Activated CD8-positive, alpha-beta memory T cell treated with anti-CD3 and anti-CD28 coated beads for 24 hours (primary cell): ENCODE data around the gene FXYD2.

ENCODE experiments used
- DNase-seq: peaks from one replicate; pipeline ENCODE4 v3.0.0-alpha.2; 2020

The FXYD2 gene

DNA sequence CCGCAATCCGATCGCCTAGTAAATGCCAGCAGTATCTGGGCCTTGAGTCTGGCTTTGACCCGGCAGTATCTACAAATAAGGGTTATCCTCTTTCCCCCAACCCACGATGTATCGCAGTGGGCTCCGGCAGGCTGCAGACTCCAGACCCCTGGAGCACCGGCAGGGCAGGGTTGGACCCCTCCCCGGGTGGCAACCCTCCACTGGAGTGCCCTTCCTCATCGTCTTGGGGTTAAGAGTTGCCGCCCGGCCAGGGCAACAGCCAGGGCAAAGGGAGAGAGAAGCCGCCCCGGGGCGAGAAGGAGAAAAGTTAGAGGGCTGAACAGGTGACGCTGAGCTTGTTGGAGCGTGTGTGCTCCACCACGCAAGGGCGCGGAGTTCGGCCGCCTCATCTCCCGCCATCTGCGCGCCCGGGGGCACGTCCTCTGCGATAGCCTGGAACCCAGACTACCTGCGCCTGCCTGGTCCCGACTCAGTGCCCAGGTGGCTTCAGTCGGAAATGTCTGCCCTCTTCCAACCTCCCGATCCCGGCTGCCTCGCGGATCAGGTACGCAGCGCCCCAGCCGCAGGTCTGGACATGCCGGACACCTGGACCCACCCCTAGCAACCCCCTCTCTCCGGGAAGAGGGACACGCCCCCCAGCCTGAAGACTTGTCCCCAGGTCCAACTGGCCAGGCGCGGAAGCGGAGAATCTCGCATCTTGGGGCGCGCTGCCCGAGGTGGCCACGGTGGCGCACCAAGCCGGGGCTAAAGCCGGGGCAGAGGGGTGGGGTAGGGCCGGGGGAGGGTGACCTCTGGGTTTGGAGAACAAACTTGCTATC, 28.7 kb downstream of the FXYD2 start:
- DNase-seq, result no peak

DNA sequence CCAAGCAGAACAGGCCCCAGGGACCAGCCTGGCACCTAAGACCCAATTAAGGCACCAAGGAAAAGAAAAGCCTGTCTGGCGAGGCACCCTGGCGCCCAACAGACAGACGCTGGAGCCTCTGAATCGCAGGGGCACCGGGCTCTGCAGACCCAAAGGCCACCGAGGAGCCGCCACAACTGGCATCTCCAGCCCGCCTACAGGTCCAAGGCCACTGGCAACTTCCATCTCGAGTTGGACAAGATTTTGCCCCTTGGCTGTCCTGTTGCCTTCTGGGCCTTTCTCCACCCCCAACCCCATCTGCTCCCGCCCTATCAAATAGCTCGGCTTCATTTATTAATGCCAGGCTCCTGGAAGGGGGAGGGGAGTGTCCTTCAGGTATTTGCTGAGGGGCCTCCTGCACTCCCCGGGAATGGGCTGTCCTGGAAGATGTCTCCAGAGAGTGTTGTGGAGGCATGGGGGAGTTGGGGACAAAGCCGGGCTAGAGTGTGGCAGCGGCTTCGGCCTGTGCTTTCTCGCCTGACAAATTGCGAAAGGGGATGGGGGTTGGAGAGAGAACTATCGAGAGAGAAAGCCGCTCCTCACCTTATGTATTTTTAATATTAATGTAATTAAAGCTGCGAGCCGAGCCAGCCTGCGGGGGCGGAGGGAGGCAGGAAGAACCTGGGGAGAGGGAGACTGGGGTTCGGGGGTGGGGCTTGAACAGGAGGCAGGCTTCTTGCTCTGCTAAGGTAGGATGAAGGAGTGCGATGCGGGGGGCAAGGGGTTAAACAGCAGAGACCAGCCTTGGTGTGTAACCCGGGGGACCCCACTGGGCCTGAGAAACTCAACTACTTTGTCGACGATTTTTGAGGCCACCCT, 29.5 kb downstream of the FXYD2 start:
- no peak for DNase-seq

GRCh38 chr11:117794135-117794534, 30.4 kb downstream of the FXYD2 start:
- no peak for DNase-seq

- no peak for DNase-seq
Observed at GRCh38 chr11:117793583-117793982, 31.0 kb downstream of the FXYD2 start.

- no peak for DNase-seq
Observed at GRCh38 chr11:117792992-117793391, 31.6 kb downstream of the FXYD2 start.

- no peak for DNase-seq
Observed at GRCh38 chr11:117792241-117792640, 32.3 kb downstream of the FXYD2 start.

- no peak for DNase-seq
Observed at GRCh38 chr11:117790279-117790678, 34.3 kb downstream of the FXYD2 start.

DNA sequence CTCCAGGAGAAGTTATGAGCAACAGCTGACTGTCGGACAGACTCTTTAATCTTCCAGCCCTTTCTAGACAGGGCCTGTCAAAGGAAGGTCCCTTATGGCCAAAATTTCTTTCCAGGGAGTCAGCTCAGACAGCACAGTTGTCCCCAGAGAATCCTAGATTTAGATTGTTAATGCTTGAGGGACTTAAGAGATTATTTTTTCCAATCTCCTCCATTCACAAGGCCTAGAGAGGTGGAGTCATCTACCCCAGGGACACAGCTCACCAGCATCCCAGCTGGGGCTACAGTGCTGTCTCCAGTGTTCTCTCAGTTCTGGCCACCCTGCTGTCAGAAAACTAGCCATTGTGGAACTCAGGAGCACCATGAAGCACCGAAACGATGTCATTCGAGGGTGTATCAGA, 35.3 kb downstream of the FXYD2 start:
- no peak for DNase-seq

- DNase-seq, result no peak
Observed at GRCh38 chr11:117786135-117786870, 38.2 kb downstream of the FXYD2 start.

- no peak for DNase-seq
Observed at GRCh38 chr11:117782101-117782500, 42.4 kb downstream of the FXYD2 start.

DNA sequence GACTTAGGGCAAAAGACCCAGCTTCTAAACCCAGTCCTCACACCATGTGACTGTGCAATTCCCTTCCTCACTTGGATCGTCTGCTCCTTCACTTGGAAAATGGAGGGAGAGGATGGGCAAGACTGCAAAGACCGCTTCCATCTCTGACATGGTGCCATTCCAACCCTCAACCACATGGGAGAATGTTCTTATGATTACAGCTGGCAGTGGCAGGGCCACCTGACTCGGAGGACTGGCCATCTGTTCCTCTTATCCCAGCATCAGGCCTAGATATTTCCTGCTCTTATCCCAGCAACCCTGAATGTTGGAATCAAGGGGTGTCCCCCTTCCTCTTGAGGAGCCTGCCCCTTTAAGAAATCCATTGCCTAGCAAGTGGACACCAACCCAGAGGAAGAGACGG, 42.9 kb downstream of the FXYD2 start:
- DNase-seq, result no peak

GRCh38 chr11:117780456-117780855, 44.1 kb downstream of the FXYD2 start:
- no peak for DNase-seq

DNA sequence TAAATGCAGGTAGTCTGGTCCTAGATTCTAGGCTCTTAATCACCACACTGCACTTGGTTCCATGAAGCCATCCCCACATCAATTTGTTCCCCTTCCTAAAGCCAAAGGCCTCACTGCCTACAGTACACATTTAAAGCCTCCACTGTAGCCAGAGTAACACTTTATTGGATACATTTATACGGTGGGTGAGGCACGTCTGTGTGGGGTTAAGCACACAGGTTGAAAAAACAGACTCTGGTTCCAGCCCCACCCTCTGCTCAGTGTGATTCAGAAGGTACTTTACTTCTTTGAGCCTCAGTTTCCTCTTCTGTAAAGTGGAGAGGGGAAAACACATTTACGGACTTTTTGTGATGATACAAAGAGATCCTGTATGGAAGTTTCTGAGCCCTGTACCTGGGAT, 50.0 kb downstream of the FXYD2 start:
- no peak for DNase-seq

DNA sequence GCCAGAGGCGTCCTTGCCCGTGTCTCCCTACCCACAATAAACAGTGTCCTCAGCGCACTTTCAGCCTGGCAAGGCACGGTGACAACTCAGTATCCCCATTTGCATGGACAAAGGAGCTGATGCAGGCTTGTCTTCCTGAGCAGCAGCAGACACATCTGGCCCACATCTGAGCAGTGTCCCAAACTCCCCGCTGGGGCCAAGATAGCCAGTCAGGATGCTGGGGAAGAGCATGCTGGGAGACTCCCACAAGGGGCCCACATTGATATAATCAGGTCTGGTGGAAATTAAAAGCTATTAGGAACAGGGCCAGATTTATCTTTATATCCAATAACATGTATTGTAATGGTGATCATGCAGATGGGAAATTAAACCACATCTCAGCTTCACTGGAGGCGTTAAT, 52.2 kb downstream of the FXYD2 start:
- DNase-seq, result no peak

DNA sequence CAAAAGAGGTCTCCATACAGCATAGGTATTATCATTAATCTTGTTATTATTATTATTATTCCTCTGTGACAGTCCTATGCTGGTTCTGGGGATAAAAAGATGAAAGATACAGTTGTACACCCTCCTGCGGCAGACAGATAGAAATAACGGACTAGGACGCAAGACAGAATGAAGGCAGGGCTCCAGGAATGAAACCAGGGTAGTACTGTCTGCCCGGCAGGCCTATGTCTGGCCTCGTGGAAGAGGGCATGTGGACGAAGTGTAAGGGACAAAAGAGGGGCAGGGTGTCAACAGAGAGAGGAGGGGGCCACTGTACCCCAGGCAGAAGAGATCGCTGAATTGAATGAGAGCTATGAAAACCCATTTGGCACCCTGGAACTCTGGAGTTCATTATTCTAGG, 52.7 kb downstream of the FXYD2 start:
- DNase-seq, result no peak

DNA sequence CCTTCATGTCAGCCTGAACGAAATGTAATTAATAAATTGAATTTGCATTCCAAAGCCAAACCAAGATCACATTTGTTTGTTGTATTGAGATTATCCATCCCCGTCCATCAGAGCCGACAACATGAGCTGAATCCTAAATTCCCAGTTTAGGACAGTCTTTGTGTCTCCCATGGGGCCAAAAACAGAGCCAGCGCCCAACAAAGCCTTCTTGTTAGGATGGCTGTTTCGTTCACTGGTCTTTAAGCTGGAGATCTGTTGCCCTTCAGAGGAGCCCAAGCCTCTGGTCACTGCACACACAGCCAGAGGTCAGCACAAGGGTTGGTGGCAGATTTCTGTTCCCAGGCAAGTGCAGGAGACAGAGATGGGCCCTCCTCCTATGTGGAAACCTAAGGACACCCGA, 53.3 kb downstream of the FXYD2 start:
- no peak for DNase-seq

- no peak for DNase-seq
Observed at GRCh38 chr11:117770061-117770460, 54.5 kb downstream of the FXYD2 start.
